ENCODE data around the gene MAP3K4. TPM values are rescaled to one million over a fixed set of nuclear protein-coding genes. Genes with fewer than 3 reads are reported as not detected.

The MAP3K4 gene
- 10 to 100 TPM; 26.8 to 35.7 TPM for total RNA-seq

- DNase-seq, result peak; percentile 76
- H3K4me3 Mint-ChIP-seq, result peak within 1 kb of the TSS; percentile 88
- peak within 1 kb of the TSS; percentile 86 for H3K27ac Mint-ChIP-seq
- POLR2A ChIA-PET, result no interaction called here
- CTCF ChIA-PET, result interaction anchor here (0.9 to 1.8 kb wide), 10 partner anchors 11 to 382 kb away, joined by 3 to 6 read pairs (median 4); no protein-coding TSS in a partner anchor
- no peaks in the 10 kb centered on the region for H3K9me3 Mint-ChIP-seq (ENCODE audit: insufficient read depth)
- peaks cover 21% of the 10 kb centered on the region for H3K27me3 Mint-ChIP-seq (ENCODE audit: low read depth)
- peaks cover 23% of the 10 kb centered on the region for H3K4me1 Mint-ChIP-seq (ENCODE audit: low read depth)
- peaks cover 3% of the 10 kb centered on the region for H3K36me3 Mint-ChIP-seq (ENCODE audit: low read depth)
- peak; percentile 80 for ATAC-seq
Measured at GRCh38 chr6:160991406-160992060, at the start of gene MAP3K4. Gene MAP3K4, plus strand, starts transcription at chr6:160991769. Its CDS starts 163 bp downstream, at chr6:160991932.

- no peaks in the 10 kb centered on the region for H3K36me3 Mint-ChIP-seq (ENCODE audit: low read depth)
- ATAC-seq (no peak), DNase-seq (no peak)
- POLR2A ChIA-PET, result no interaction called here
- no peak overlapping the region for H3K4me3 Mint-ChIP-seq
- no peaks in the 10 kb centered on the region for H3K9me3 Mint-ChIP-seq (ENCODE audit: insufficient read depth)
- no peak overlapping the region for H3K27ac Mint-ChIP-seq
- H3K27me3 Mint-ChIP-seq (ENCODE audit: low read depth), result no peaks in the 10 kb centered on the region
- no peaks in the 10 kb centered on the region for H3K4me1 Mint-ChIP-seq (ENCODE audit: low read depth)
- CTCF ChIA-PET, result no interaction called here
Measured at GRCh38 chr6:160943997-160944396, 47.6 kb upstream of the MAP3K4 start.

GRCh38 chr6:160945516-160946177 lies 45.9 kb upstream of the MAP3K4 start:
- ATAC-seq (no peak), DNase-seq (no peak)
- no peak overlapping the region for H3K4me3 Mint-ChIP-seq
- no peak overlapping the region for H3K27ac Mint-ChIP-seq
- H3K9me3 Mint-ChIP-seq (ENCODE audit: insufficient read depth), result no peaks in the 10 kb centered on the region
- CTCF ChIA-PET, result no interaction called here
- peaks cover 2% of the 10 kb centered on the region for H3K27me3 Mint-ChIP-seq (ENCODE audit: low read depth)
- POLR2A ChIA-PET, result no interaction called here
- H3K4me1 Mint-ChIP-seq (ENCODE audit: low read depth), result no peaks in the 10 kb centered on the region
- no peaks in the 10 kb centered on the region for H3K36me3 Mint-ChIP-seq (ENCODE audit: low read depth)

GRCh38 chr6:160949531-160949930 lies 42.0 kb upstream of the MAP3K4 start:
- H3K4me3 Mint-ChIP-seq, result no peak overlapping the region
- no peaks in the 10 kb centered on the region for H3K36me3 Mint-ChIP-seq (ENCODE audit: low read depth)
- H3K4me1 Mint-ChIP-seq (ENCODE audit: low read depth), result no peaks in the 10 kb centered on the region
- DNase-seq (no peak), ATAC-seq (no peak)
- peaks cover 7% of the 10 kb centered on the region for H3K27me3 Mint-ChIP-seq (ENCODE audit: low read depth)
- ChIA-PET POLR2A (no interaction called here), CTCF (interaction anchor here (0.6 to 1.2 kb wide), 2 partner anchors 43 to 468 kb away, joined by 3 read pairs; no protein-coding TSS in a partner anchor)
- no peaks in the 10 kb centered on the region for H3K9me3 Mint-ChIP-seq (ENCODE audit: insufficient read depth)
- no peak overlapping the region for H3K27ac Mint-ChIP-seq

- POLR2A ChIA-PET, result no interaction called here
Measured at GRCh38 chr6:160950507-160950906, 41.1 kb upstream of the MAP3K4 start.

GRCh38 chr6:160951187-160952030 lies 40.2 kb upstream of the MAP3K4 start:
- no peaks in the 10 kb centered on the region for H3K9me3 Mint-ChIP-seq (ENCODE audit: insufficient read depth)
- H3K27me3 Mint-ChIP-seq (ENCODE audit: low read depth), result peaks cover 7% of the 10 kb centered on the region
- CTCF ChIA-PET, result no interaction called here

More at GRCh38 chr6:160950507-160950906, 41.1 kb upstream of the MAP3K4 start:
- ATAC-seq, result no peak
- no peak for DNase-seq
- no peaks in the 10 kb centered on the region for H3K36me3 Mint-ChIP-seq (ENCODE audit: low read depth)
- H3K4me1 Mint-ChIP-seq (ENCODE audit: low read depth), result no peaks in the 10 kb centered on the region
- H3K27ac Mint-ChIP-seq, result no peak overlapping the region
- H3K9me3 Mint-ChIP-seq (ENCODE audit: insufficient read depth), result no peaks in the 10 kb centered on the region
- CTCF ChIA-PET, result interaction anchor here (1.2 kb wide), 1 partner anchor 42 kb away, joined by 3 read pairs; no protein-coding TSS in a partner anchor
- H3K27me3 Mint-ChIP-seq (ENCODE audit: low read depth), result peaks cover 7% of the 10 kb centered on the region
- H3K4me3 Mint-ChIP-seq, result no peak overlapping the region

GRCh38 chr6:160952633-160953281 lies 38.8 kb upstream of the MAP3K4 start:
- ChIA-PET POLR2A (no interaction called here), CTCF (no interaction called here)
- no peak overlapping the region for H3K4me3 Mint-ChIP-seq
- H3K9me3 Mint-ChIP-seq (ENCODE audit: insufficient read depth), result no peaks in the 10 kb centered on the region
- ATAC-seq, result no peak
- no peak overlapping the region for H3K27ac Mint-ChIP-seq
- peaks cover 7% of the 10 kb centered on the region for H3K27me3 Mint-ChIP-seq (ENCODE audit: low read depth)
- H3K36me3 Mint-ChIP-seq (ENCODE audit: low read depth), result no peaks in the 10 kb centered on the region
- DNase-seq, result no peak
- H3K4me1 Mint-ChIP-seq (ENCODE audit: low read depth), result no peaks in the 10 kb centered on the region

More at GRCh38 chr6:160951187-160952030, 40.2 kb upstream of the MAP3K4 start:
- POLR2A ChIA-PET, result no interaction called here
- Mint-ChIP-seq H3K36me3 (ENCODE audit: low read depth) (no peaks in the 10 kb centered on the region), H3K4me3 (no peak overlapping the region), H3K27ac (no peak overlapping the region), H3K4me1 (ENCODE audit: low read depth) (no peaks in the 10 kb centered on the region)
- no peak for DNase-seq
- no peak for ATAC-seq

GRCh38 chr6:160955508-160956295 lies 35.9 kb upstream of the MAP3K4 start:
- no peaks in the 10 kb centered on the region for H3K9me3 Mint-ChIP-seq (ENCODE audit: insufficient read depth)
- H3K27ac Mint-ChIP-seq, result no peak overlapping the region
- ATAC-seq (no peak), DNase-seq (no peak)
- peaks cover 5% of the 10 kb centered on the region for H3K27me3 Mint-ChIP-seq (ENCODE audit: low read depth)
- H3K36me3 Mint-ChIP-seq (ENCODE audit: low read depth), result no peaks in the 10 kb centered on the region
- ChIA-PET POLR2A (no interaction called here), CTCF (no interaction called here)
- H3K4me3 Mint-ChIP-seq, result no peak overlapping the region
- H3K4me1 Mint-ChIP-seq (ENCODE audit: low read depth), result no peaks in the 10 kb centered on the region

- H3K4me3 Mint-ChIP-seq, result no peak overlapping the region
- ATAC-seq (no peak), DNase-seq (no peak)
- H3K27me3 Mint-ChIP-seq (ENCODE audit: low read depth), result peaks cover 5% of the 10 kb centered on the region
- no peaks in the 10 kb centered on the region for H3K4me1 Mint-ChIP-seq (ENCODE audit: low read depth)
- ChIA-PET CTCF (no interaction called here), POLR2A (no interaction called here)
- no peak overlapping the region for H3K27ac Mint-ChIP-seq
- H3K9me3 Mint-ChIP-seq (ENCODE audit: insufficient read depth), result no peaks in the 10 kb centered on the region
- no peaks in the 10 kb centered on the region for H3K36me3 Mint-ChIP-seq (ENCODE audit: low read depth)
Measured at GRCh38 chr6:160956300-160957035, 35.1 kb upstream of the MAP3K4 start.

- no peak overlapping the region for H3K4me3 Mint-ChIP-seq
- H3K4me1 Mint-ChIP-seq (ENCODE audit: low read depth), result no peaks in the 10 kb centered on the region
- DNase-seq, result no peak
- POLR2A ChIA-PET, result no interaction called here
- CTCF ChIA-PET, result no interaction called here
- H3K36me3 Mint-ChIP-seq (ENCODE audit: low read depth), result no peaks in the 10 kb centered on the region
- no peaks in the 10 kb centered on the region for H3K9me3 Mint-ChIP-seq (ENCODE audit: insufficient read depth)
- H3K27ac Mint-ChIP-seq, result no peak overlapping the region
- H3K27me3 Mint-ChIP-seq (ENCODE audit: low read depth), result peaks cover 3% of the 10 kb centered on the region
- ATAC-seq, result no peak
Measured at GRCh38 chr6:160959726-160960435, 31.7 kb upstream of the MAP3K4 start.

Data from activated CD8-positive, alpha-beta T cell treated with anti-CD3 and anti-CD28 coated beads, Interleukin-2, amount 10 ng/mL, durations not matched to agents 7 days and 5 days (primary cell).